Activated naive CD8-positive, alpha-beta T cell treated with anti-CD3 and anti-CD28 coated beads, Interleukin-2, amount 50 U/mL, for 24 hours (primary cell): Measurements from ENCODE around the gene RAD21L1.

Experiments
- ATAC-seq: fragments of 150-1000 bp; cut with Tn5 transposase; one replicate; pipeline ENCODE4 v1.10.0; 2021
- DNase-seq: peaks from one replicate; pipeline ENCODE4 v3.0.0; 2021
- H3K27ac Mint-ChIP-seq: one replicate; pipeline ENCODE4 v1.8.0; 2021; ENCODE audit warnings: mild to moderate bottlenecking, mixed read lengths
- H3K27me3 Mint-ChIP-seq: one replicate; pipeline ENCODE4 v1.8.0; 2021; ENCODE audit warnings: mixed read lengths
- H3K36me3 Mint-ChIP-seq: one replicate; pipeline ENCODE4 v1.8.0; 2021; ENCODE audit warnings: low read depth, mixed read lengths
- H3K4me1 Mint-ChIP-seq: one replicate; pipeline ENCODE4 v1.8.0; 2021; ENCODE audit warnings: mixed read lengths
- H3K4me3 Mint-ChIP-seq: one replicate; pipeline ENCODE4 v1.8.0; 2021; ENCODE audit warnings: mild to moderate bottlenecking, moderate library complexity, mixed read lengths
- H3K9me3 Mint-ChIP-seq: one replicate; pipeline ENCODE4 v1.8.0; 2021; ENCODE audit warnings: mixed read lengths

RAD21L1 gene

DNA sequence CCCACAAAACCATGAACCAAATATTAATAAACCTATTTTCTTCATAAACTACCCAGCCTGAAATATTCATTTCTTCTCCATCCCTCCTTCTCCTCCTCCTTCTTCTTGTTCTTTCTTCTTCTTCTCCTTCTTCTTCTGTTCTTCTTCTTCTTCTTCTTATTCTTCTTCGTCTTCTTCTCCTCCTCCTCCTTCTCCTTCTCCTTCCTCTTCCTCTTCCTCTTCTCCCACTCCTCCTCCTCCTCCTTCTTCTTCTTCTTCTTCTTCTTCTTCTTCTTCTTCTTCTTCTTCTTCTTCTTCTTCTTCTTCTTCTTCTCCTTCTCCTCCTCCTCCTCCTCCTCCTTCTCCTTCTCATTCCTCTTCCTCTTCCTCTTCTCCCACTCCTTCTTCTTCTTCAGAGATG, 36.0 kb upstream of the RAD21L1 start:
- ATAC-seq (no peak), DNase-seq (no peak)
- Mint-ChIP-seq H3K36me3 (no peaks in the 10 kb centered on the region), H3K4me1 (peaks cover 3% of the 10 kb centered on the region), H3K27me3 (peaks cover 13% of the 10 kb centered on the region), H3K9me3 (no peaks in the 10 kb centered on the region), H3K27ac (no peak overlapping the region), H3K4me3 (no peak overlapping the region)

DNA sequence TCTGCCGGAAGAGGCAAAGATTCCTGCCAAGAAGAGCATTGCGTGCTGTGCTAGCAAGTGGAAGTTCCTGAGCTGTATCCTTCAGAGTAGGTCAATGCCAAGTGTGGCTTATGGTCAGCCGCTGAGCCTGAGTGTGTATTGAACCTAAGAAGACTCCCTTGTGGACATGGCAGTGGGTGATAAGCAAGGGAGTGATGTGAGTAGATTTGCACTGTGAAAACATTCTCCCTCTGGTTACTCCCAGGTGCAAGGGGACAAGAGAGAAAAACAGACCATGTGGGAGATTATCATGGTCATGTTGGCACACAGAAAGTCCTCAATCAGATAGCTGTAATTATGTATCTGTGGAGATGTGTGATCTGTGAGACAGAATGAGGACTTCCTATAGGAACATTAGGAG, 35.0 kb upstream of the RAD21L1 start:
- Mint-ChIP-seq H3K27me3 (peaks cover 12% of the 10 kb centered on the region), H3K9me3 (no peaks in the 10 kb centered on the region), H3K4me3 (no peak overlapping the region), H3K4me1 (peaks cover 2% of the 10 kb centered on the region), H3K36me3 (no peaks in the 10 kb centered on the region), H3K27ac (no peak overlapping the region)
- ATAC-seq (no peak), DNase-seq (no peak)

DNA sequence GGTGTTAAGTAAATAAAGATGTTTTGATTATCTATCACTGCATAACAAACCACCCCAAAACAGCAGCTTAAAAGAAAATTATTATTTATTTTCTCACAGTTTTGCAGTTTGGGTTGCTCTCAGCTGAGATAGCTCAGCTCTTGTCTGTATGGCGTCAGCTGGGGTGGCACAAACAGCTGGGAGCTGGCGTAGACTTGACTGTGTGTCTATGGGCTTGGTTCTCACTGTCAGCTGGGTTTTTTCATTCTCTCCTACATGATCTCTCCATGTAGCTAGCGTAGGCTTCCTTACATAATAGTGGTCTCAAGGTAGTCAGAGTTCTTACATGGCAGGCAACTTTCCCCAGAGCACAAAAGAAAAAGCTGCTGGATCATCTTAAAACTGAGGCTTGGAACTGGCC, 34.5 kb upstream of the RAD21L1 start:
- H3K9me3 Mint-ChIP-seq, result no peaks in the 10 kb centered on the region
- H3K27me3 Mint-ChIP-seq, result peaks cover 8% of the 10 kb centered on the region
- H3K4me1 Mint-ChIP-seq, result no peaks in the 10 kb centered on the region
- no peak overlapping the region for H3K4me3 Mint-ChIP-seq
- H3K36me3 Mint-ChIP-seq, result no peaks in the 10 kb centered on the region
- H3K27ac Mint-ChIP-seq, result no peak overlapping the region
- DNase-seq, result no peak
- no peak for ATAC-seq

DNA sequence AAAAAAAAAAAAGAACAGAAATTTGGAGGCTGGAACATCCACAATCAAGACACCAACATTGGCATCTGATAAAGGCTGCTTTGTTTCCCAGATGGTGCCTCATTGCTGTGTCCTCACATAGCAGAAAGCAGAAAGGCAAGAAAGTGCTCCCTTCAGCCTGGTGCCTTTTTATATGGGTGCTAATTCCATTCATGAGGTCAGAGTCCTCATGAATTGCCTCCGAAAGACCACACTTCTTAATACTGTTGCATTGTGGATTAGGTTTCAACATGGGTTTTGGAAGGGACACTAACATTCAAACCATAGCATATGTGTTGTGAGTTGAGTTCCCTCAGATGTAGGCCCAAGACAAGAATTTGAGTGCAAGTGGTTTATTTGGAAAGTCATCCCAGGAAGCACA, 30.6 kb upstream of the RAD21L1 start:
- H3K4me3 Mint-ChIP-seq, result no peak overlapping the region
- H3K27me3 Mint-ChIP-seq, result peaks cover 4% of the 10 kb centered on the region
- H3K27ac Mint-ChIP-seq, result no peak overlapping the region
- H3K36me3 Mint-ChIP-seq, result no peaks in the 10 kb centered on the region
- DNase-seq, result no peak
- peaks cover 4% of the 10 kb centered on the region for H3K4me1 Mint-ChIP-seq
- no peaks in the 10 kb centered on the region for H3K9me3 Mint-ChIP-seq
- ATAC-seq, result no peak

DNA sequence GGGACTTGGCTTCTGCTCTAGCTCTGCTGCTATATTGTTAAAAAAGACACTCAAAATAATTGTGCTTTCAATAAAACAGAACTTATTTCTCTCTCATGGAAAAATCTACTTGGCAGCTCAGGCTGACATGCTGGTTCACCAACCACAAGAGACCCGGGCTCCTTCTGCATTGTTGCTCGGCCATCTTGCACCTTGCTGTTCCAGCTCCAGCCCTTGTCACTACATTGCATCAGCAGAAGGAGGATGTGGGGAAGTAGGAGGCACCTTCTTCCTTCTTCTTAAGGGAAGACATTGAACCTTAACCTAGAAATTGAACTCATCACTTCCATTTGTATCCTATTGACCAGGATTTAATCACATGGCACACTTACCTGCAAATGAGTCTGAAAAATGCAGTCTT, 29.2 kb upstream of the RAD21L1 start:
- H3K27ac Mint-ChIP-seq, result no peak overlapping the region
- no peak for DNase-seq

DNA sequence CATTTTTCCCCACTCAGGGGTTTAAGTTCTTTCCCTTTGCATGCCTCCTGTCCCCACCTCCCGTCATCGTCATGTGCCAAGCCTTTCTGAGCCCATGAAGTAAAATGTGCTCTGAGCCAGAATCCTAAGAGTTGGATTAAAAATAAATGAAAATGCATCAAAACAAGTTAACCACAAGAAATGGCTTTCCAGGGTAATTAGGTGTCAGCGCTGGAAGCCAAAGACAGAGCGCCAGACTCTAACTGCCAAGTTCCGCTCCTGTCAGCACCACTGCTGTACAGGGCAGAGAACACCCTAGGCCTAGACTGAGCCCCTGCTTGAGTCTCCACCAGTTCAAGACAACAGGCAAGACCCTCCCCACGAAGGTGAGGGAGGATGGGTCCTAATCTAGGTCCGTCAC, 28.0 kb upstream of the RAD21L1 start:
- H3K9me3 Mint-ChIP-seq, result no peaks in the 10 kb centered on the region
- H3K36me3 Mint-ChIP-seq, result no peaks in the 10 kb centered on the region
- no peak overlapping the region for H3K27ac Mint-ChIP-seq
- DNase-seq (no peak), ATAC-seq (no peak)
- H3K27me3 Mint-ChIP-seq, result peaks cover 4% of the 10 kb centered on the region
- no peak overlapping the region for H3K4me3 Mint-ChIP-seq
- H3K4me1 Mint-ChIP-seq, result peaks cover 4% of the 10 kb centered on the region

More for the DNA sequence above, 29.2 kb upstream of the RAD21L1 start:
- no peak for ATAC-seq
- H3K27me3 Mint-ChIP-seq, result peaks cover 4% of the 10 kb centered on the region
- H3K4me1 Mint-ChIP-seq, result peaks cover 4% of the 10 kb centered on the region
- H3K9me3 Mint-ChIP-seq, result no peaks in the 10 kb centered on the region
- H3K36me3 Mint-ChIP-seq, result no peaks in the 10 kb centered on the region
- no peak overlapping the region for H3K4me3 Mint-ChIP-seq

DNA sequence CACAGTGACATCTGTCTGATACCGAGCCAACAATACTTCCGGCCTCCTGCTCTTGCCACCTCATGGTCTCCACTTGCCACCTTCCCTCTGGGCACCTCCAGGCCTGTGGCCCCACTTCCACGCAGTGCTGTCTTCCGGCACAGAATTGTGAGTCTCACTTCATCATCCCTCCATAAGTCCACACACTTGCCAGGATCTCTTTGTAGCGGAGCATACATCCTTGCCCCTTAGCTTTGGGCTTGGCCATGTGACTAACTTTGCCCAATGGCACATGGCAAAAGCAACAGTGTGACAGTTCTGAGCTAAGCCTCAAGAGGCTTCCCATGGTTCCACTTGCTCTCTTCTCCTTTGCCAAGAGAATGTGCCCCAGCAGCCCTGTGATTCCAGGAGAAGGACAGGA, 27.1 kb upstream of the RAD21L1 start:
- H3K9me3 Mint-ChIP-seq, result no peaks in the 10 kb centered on the region
- peaks cover 4% of the 10 kb centered on the region for H3K27me3 Mint-ChIP-seq
- ATAC-seq (no peak), DNase-seq (no peak)
- no peaks in the 10 kb centered on the region for H3K36me3 Mint-ChIP-seq
- no peak overlapping the region for H3K4me3 Mint-ChIP-seq
- peaks cover 4% of the 10 kb centered on the region for H3K4me1 Mint-ChIP-seq
- no peak overlapping the region for H3K27ac Mint-ChIP-seq

DNA sequence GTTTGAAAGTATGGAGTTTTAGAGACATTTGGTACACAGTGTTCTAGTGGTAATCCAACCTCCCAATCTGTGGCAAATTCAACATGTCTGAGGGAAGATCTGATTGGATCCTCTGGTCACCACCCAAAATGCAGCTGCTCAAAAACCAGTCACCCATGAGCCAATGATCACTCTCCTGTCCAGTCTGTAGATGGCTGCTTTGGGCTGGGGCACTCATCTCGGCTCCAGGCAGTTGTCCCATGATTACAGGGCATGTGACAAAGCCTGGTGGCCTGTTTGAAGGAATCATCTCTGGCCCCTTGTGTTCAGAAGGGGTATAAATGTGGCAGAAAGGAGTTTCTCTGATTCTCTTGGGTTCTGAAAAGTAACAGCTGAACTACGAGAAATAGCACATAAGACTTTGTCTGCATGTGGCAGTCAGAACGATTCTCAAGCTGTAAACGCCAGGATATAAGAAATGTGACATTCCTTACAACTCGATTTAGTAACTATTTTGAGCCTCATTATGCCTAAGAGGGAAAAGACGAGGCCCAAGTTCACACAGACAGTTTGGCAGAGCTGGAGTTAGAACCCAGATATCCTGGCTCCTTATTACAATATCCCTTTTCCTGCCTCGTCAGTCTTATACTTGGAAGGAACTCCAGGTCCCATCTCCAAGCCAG, 26.5 kb upstream of the RAD21L1 start:
- H3K27me3 Mint-ChIP-seq, result peaks cover 4% of the 10 kb centered on the region

DNA sequence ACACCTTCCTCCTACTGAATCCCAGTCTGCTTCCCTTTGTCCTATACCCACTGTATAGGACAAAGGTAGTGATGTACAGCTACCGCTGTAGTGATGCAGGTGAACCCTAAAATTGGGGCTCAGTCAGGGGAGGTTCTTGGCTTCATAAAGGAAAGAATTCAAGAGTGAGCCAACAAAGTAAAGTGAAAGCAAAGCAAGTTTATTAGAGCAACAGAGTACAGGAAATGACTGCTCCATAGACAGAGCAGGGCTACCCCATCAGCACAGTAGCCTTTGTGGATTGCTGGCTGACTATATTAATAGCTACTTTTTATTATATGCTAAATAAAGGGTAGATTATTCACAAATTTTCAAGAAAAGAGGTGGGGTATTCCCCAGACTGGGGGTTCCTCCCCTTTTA, 25.9 kb upstream of the RAD21L1 start:
- no peak overlapping the region for H3K4me3 Mint-ChIP-seq

More for the DNA sequence above, 26.5 kb upstream of the RAD21L1 start:
- DNase-seq, result no peak
- ATAC-seq, result no peak
- Mint-ChIP-seq H3K4me1 (peaks cover 4% of the 10 kb centered on the region), H3K36me3 (no peaks in the 10 kb centered on the region), H3K4me3 (no peak overlapping the region), H3K27ac (no peak overlapping the region), H3K9me3 (no peaks in the 10 kb centered on the region)

DNA sequence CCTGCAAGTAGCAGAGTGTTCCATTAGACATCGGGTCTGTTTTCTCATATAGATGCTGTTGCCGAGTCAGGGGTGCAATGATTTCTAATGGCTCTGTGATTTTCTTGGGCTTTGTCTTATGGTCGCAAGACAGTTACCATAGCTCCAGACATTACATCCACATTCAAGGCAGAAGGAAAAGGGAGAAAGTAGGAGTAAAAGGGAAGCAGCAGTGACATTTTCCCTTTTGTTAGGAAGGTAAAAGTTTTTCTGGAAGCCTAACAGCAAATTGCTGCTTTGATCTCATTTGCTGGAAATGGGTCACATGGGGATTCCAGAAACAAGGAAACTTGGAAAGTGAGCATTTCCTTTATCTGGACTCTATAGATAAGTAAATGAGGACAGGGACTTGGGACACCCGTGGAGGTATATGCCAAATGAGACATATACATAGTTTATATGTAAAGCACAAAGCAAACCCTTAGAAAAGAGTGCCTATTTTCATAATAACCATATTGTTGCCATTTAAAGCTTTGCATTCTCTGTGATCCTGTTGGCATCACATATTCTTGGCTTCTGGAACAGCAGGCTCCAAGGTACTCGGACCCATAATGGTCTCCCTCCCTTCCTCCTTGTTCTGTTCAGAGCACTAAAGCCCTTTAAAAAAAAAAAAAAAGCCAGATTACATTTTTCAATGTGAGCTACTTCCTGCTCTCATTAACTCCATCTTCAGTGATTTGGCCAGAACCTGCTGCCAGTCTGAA, 22.9 kb upstream of the RAD21L1 start, which contains the start of gene C20orf202:
C20orf202 (plus strand) TSS at position 693 of the 743 bp plus-strand sequence. CDS start 132 bp downstream, outside the sequence.
- Mint-ChIP-seq H3K4me1 (peaks cover 4% of the 10 kb centered on the region), H3K36me3 (no peaks in the 10 kb centered on the region)
- ATAC-seq, result no peak

More for the DNA sequence above, 25.9 kb upstream of the RAD21L1 start:
- DNase-seq (no peak), ATAC-seq (no peak)
- Mint-ChIP-seq H3K36me3 (no peaks in the 10 kb centered on the region), H3K4me1 (peaks cover 4% of the 10 kb centered on the region), H3K27ac (no peak overlapping the region), H3K9me3 (no peaks in the 10 kb centered on the region), H3K27me3 (peaks cover 4% of the 10 kb centered on the region)

DNA sequence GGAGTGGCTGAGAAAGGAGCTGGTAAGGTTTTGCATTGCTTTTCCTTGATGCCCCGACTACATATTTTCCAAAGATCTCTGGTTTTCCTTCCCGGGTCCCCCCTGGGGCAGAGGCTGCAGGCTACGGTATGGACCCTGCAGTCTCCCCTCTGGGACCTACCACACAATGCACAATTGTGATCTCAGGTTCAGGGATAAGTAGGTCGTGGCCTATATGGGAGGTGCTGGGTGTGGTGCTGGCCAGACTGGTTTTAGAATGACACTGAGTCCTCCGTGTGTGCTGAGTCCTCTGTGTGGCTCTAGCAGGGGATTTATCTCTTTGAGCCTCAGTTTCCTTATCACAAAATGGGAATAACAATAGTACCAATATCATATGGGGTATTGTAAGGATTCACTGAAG, 22.2 kb upstream of the RAD21L1 start:
- Mint-ChIP-seq H3K4me3 (no peak overlapping the region), H3K4me1 (peaks cover 4% of the 10 kb centered on the region), H3K27me3 (peaks cover 1% of the 10 kb centered on the region), H3K36me3 (no peaks in the 10 kb centered on the region), H3K27ac (no peak overlapping the region), H3K9me3 (no peaks in the 10 kb centered on the region)
- ATAC-seq (no peak), DNase-seq (no peak)

More for the DNA sequence above, 22.9 kb upstream of the RAD21L1 start, which contains the start of gene C20orf202:
- no peak within 1 kb of the TSS for H3K27ac Mint-ChIP-seq
- H3K9me3 Mint-ChIP-seq, result no peaks in the 10 kb centered on the region
- H3K27me3 Mint-ChIP-seq, result peaks cover 4% of the 10 kb centered on the region
- H3K4me3 Mint-ChIP-seq, result no peak within 1 kb of the TSS
- DNase-seq, result no peak

DNA sequence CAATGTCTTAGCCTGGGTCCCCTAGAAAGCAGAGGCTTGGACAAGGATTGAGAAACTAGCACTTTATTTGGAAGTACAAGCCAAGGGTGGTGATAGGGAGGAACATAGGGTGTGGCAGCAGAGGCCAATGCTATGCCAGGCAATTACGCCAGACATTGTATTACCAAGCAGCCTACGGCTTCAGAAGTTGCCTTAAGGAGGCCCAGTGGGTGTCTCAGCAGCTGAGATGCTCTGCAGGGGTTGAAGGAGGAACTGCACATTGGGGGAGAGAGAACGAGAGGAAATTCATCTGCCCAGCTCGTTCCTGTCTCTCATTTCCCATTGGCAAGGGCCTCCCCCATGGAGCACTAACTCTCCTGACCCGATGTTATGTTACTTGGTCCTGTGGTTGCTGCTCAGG, 21.7 kb upstream of the RAD21L1 start:
- Mint-ChIP-seq H3K4me1 (peaks cover 4% of the 10 kb centered on the region), H3K27me3 (no peaks in the 10 kb centered on the region), H3K27ac (no peak overlapping the region), H3K4me3 (no peak overlapping the region), H3K9me3 (no peaks in the 10 kb centered on the region), H3K36me3 (no peaks in the 10 kb centered on the region)
- ATAC-seq (no peak), DNase-seq (no peak)

DNA sequence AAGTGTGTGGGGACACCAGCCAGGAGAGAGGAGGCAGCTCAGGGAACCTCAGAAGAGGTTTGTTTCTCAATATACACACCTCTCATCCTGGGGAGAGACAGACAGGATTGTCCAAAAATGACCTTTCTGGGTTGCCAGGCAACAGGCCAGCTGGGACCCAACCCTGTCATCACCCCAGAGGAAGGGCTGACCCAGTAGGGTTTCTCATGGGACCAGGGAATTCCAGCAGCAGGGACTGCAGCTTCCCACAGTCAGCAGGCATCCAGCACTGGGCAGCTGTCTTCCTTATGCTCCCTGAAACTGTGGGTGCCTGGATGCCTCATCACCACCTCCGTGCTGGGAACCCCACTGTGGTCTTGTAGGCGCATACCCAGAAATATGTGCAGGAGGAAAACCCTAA, 21.3 kb upstream of the RAD21L1 start:
- no peak overlapping the region for H3K4me3 Mint-ChIP-seq
- DNase-seq (no peak), ATAC-seq (no peak)
- no peak overlapping the region for H3K27ac Mint-ChIP-seq
- no peaks in the 10 kb centered on the region for H3K36me3 Mint-ChIP-seq
- H3K4me1 Mint-ChIP-seq, result peaks cover 4% of the 10 kb centered on the region
- H3K9me3 Mint-ChIP-seq, result no peaks in the 10 kb centered on the region
- H3K27me3 Mint-ChIP-seq, result no peaks in the 10 kb centered on the region

DNA sequence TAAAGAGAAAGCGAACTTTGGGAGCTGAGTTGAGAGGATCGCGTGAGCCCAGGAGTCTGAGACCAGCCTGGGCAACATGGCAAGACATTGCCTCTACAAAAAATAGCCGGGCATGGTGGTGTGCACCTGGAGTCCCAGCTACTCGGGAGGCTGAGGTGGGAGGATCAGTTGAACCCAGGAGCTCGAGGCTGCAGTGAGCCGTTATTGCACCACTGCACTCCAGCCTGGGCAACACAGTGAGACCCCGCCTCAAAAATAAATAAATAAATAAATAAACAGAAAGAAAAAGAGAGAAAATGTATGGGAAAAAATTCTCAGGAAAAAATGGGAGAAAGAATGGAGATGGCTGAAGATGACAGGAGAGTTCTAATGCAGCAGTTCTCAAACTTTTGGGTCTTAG, 20.0 kb upstream of the RAD21L1 start:
- no peak overlapping the region for H3K4me3 Mint-ChIP-seq
- H3K9me3 Mint-ChIP-seq, result no peaks in the 10 kb centered on the region
- peaks cover 1% of the 10 kb centered on the region for H3K27me3 Mint-ChIP-seq
- H3K27ac Mint-ChIP-seq, result no peak overlapping the region
- ATAC-seq, result no peak
- no peak for DNase-seq
- no peaks in the 10 kb centered on the region for H3K36me3 Mint-ChIP-seq
- no peaks in the 10 kb centered on the region for H3K4me1 Mint-ChIP-seq

DNA sequence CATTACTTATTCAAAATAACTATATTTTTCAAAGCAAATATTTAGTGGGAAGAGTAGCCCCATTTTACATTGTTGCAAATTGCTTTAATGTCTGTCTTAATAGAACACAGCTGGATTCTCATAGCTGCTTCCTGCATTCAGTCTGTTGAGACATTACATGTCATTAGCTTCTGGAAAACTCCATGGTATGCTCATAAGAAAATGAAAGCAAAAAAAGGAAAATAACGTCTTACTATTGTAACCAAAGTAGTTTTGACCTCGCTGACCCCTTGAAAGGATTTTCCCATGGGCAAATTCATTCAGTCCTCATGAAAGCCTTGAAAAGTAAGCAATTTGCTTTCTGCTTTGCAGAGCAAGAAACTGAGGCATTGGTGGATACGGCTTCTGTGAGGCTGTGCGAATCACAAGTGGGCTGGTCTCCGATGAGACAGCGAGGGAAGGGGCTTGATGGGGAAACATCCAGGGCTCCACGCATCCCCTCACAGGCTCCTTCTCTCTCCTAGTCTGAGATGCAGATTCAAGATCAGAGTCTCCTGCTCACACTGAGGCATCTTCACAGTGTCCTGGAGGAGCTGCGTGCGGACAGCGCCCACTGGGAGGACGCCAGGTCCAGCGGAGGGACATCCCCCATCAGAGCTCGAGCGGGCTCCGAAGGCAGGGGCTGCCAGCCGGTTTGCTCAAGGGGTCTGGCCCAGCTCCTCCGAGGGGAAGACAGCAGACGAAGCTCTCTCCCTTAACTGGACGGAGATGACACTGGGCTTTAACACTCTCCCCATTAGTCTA, 19.3 kb upstream of the RAD21L1 start:
- Mint-ChIP-seq H3K36me3 (no peaks in the 10 kb centered on the region), H3K9me3 (no peaks in the 10 kb centered on the region), H3K4me3 (no peak overlapping the region), H3K27me3 (peaks cover 3% of the 10 kb centered on the region), H3K4me1 (no peaks in the 10 kb centered on the region), H3K27ac (no peak overlapping the region)
- DNase-seq (no peak), ATAC-seq (no peak)
